HUES48 (cell line): ENCODE data around the gene CHRM2.
A peak's percentile ranks its signal among the peaks of the same experiment; 100 is the strongest.

Source experiments
- H3K27ac ChIP-seq: one replicate; pipeline ENCODE4 v1.7.0; 2013; ENCODE audit warnings: low read depth, low read length, inconsistent platforms
- H3K27me3 ChIP-seq: 2 replicates; pipeline ENCODE4 v1.6.1; 2013; ENCODE audit warnings: mild to moderate bottlenecking, low read length; ENCODE audit not compliant: control insufficient read depth, insufficient read depth
- H3K36me3 ChIP-seq: 2 replicates; pipeline ENCODE4 v1.6.1; 2013; ENCODE audit warnings: low read length; ENCODE audit not compliant: control insufficient read depth, insufficient read depth
- H3K4me1 ChIP-seq: 2 replicates; pipeline ENCODE4 v1.6.1; 2013; ENCODE audit warnings: mild to moderate bottlenecking, low read length; ENCODE audit not compliant: control insufficient read depth, insufficient read depth
- H3K4me3 ChIP-seq: 2 replicates; pipeline ENCODE4 v1.5.1; 2013; ENCODE audit warnings: mild to moderate bottlenecking, low read depth, low read length
- H3K9ac ChIP-seq: 2 replicates; pipeline ENCODE4 v1.6.1; 2013; ENCODE audit warnings: mild to moderate bottlenecking, low read depth, low read length, moderate library complexity
- H3K9me3 ChIP-seq: 2 replicates; pipeline ENCODE4 v1.6.1; 2013; ENCODE audit warnings: low read length; ENCODE audit not compliant: control insufficient read depth, insufficient read depth

Gene CHRM2

GRCh38 chr7:136869991-136870865 lies 1.8 kb downstream of the CHRM2 start:
- H3K9ac ChIP-seq, result no peak overlapping the region
- peaks cover 80% of the 10 kb centered on the region for H3K27me3 ChIP-seq
- peaks cover 31% of the 10 kb centered on the region for H3K4me1 ChIP-seq
- H3K4me3 ChIP-seq, result peak overlapping the region; percentile 60
- no peaks in the 10 kb centered on the region for H3K36me3 ChIP-seq
- no peaks in the 10 kb centered on the region for H3K9me3 ChIP-seq
- no peak overlapping the region for H3K27ac ChIP-seq

DNA sequence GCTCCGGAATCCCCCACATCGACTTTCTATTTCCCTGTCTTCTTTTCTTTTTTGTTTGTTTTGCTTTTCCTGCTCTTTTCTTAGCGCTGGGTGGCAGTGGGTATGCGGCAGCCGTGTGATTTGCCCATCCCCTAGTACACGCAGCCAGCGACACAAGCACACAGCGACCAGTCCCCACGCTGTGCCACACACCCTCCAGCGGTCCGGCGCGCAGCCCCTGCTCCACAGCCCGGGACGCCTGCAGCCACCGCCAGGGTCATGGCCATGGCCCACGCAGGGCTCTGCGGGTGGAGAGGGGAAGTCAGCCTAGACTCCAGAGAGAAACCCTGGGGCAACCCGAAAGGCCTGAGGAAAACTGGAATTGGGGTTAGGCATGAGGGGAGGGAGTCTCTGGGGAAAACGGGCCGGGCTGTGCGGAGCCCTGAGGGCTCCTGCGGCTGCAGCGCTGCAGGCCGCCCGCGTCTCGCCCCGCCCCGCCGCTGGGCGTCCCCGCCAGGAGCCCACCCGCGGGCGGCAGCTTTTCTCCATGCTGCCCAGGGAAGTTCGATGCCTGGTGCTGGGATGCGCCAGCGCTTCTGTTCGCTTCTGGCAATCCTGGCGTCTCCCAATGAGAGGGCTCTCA lies 2.5 kb downstream of the CHRM2 start:
- Histone ChIP-seq H3K27me3 (peaks cover 77% of the 10 kb centered on the region), H3K27ac (no peak overlapping the region), H3K9me3 (no peaks in the 10 kb centered on the region), H3K4me3 (peak overlapping the region; percentile 60), H3K36me3 (no peaks in the 10 kb centered on the region), H3K4me1 (peaks cover 31% of the 10 kb centered on the region), H3K9ac (no peak overlapping the region)

GRCh38 chr7:136874393-136875032 lies 6.1 kb downstream of the CHRM2 start:
- peaks cover 47% of the 10 kb centered on the region for H3K27me3 ChIP-seq
- no peak overlapping the region for H3K9ac ChIP-seq
- H3K4me1 ChIP-seq, result peaks cover 52% of the 10 kb centered on the region
- H3K4me3 ChIP-seq, result no peak overlapping the region
- H3K36me3 ChIP-seq, result no peaks in the 10 kb centered on the region
- H3K27ac ChIP-seq, result no peak overlapping the region
- no peaks in the 10 kb centered on the region for H3K9me3 ChIP-seq

DNA sequence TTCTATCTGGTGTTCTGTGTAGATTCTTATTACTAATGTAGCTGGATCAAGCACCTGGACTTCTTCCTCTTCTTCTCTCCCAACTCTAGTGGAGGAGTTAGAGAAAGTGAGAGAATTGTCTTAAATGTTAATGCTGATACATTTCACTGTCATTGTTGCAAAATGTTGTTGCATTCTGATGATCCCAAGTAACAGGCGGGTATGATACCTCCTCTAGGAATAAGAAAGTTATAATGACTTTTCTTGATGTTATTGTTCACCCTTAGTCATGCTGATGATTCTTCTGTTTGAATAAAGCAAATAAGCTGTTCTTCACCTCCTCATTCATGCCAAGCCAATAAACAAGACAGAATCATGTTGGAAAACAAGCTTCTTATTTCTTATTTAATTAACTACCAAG lies 9.1 kb downstream of the CHRM2 start:
- Histone ChIP-seq H3K36me3 (no peaks in the 10 kb centered on the region), H3K9me3 (no peaks in the 10 kb centered on the region), H3K27me3 (peaks cover 17% of the 10 kb centered on the region), H3K9ac (no peak overlapping the region), H3K27ac (no peak overlapping the region), H3K4me3 (no peak overlapping the region), H3K4me1 (peaks cover 45% of the 10 kb centered on the region)

GRCh38 chr7:136877990-136878389 lies 9.5 kb downstream of the CHRM2 start:
- H3K27ac ChIP-seq, result no peak overlapping the region
- no peaks in the 10 kb centered on the region for H3K9me3 ChIP-seq
- H3K4me3 ChIP-seq, result no peak overlapping the region

DNA sequence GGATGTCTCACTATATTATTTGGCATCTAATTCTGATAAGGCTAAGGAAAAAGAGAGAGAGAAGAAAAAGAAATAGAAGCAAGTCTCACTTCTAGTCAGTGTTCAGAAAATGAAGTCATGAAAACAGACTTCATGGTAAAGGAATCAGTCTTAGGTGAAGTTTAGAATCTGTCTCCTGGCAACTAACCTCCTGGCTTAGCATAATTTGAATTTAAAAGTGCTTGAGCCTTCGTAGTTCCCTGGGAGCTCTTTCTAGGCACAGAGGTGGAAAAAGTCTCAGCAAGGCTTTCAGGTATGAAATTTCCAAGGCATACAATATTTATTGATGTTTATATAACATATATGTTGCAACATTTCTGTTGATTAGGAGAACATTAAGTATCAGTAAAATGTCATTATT lies 10.4 kb downstream of the CHRM2 start:
- Histone ChIP-seq H3K27me3 (peaks cover 4% of the 10 kb centered on the region), H3K27ac (no peak overlapping the region), H3K9me3 (no peaks in the 10 kb centered on the region), H3K4me1 (peaks cover 42% of the 10 kb centered on the region), H3K36me3 (no peaks in the 10 kb centered on the region), H3K9ac (no peak overlapping the region), H3K4me3 (peak overlapping the region; percentile 14; the same call in 1 of the 2 replicates)

More at GRCh38 chr7:136877990-136878389, 9.5 kb downstream of the CHRM2 start:
- Histone ChIP-seq H3K9ac (no peak overlapping the region), H3K4me1 (peaks cover 45% of the 10 kb centered on the region), H3K36me3 (no peaks in the 10 kb centered on the region), H3K27me3 (peaks cover 13% of the 10 kb centered on the region)

DNA sequence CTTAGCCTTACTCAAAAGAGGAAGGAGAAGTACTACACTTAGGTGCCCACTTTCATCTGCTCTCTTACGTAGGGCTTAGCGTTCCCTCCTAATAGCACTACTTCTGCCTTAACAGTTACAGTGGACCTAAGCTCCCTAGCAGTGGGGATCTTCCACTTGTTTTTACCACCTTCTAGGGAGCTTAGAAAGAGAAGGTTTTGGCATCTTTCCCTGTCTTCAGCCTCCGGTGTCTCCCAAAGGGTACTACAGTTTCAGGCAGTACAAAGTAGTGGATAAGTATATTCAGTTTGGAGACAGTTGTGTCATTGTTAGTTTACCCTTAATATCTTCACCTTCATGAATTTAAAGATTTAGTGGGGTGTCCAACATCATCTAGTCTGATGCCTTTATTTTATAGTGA lies 14.6 kb downstream of the CHRM2 start:
- H3K27ac ChIP-seq, result no peak overlapping the region
- H3K4me1 ChIP-seq, result peaks cover 25% of the 10 kb centered on the region
- H3K4me3 ChIP-seq, result no peak overlapping the region
- H3K9me3 ChIP-seq, result no peaks in the 10 kb centered on the region
- no peaks in the 10 kb centered on the region for H3K27me3 ChIP-seq
- H3K36me3 ChIP-seq, result no peaks in the 10 kb centered on the region
- H3K9ac ChIP-seq, result no peak overlapping the region

GRCh38 chr7:136884492-136884891 lies 16.0 kb downstream of the CHRM2 start:
- Histone ChIP-seq H3K27me3 (no peaks in the 10 kb centered on the region), H3K27ac (no peak overlapping the region), H3K9ac (no peak overlapping the region), H3K4me3 (no peak overlapping the region), H3K9me3 (no peaks in the 10 kb centered on the region), H3K4me1 (peaks cover 11% of the 10 kb centered on the region), H3K36me3 (no peaks in the 10 kb centered on the region)

GRCh38 chr7:136887317-136887716 lies 18.9 kb downstream of the CHRM2 start:
- H3K27me3 ChIP-seq, result no peaks in the 10 kb centered on the region
- H3K9ac ChIP-seq, result no peak overlapping the region
- H3K4me1 ChIP-seq, result peaks cover 10% of the 10 kb centered on the region
- H3K9me3 ChIP-seq, result no peaks in the 10 kb centered on the region
- no peak overlapping the region for H3K4me3 ChIP-seq
- H3K36me3 ChIP-seq, result no peaks in the 10 kb centered on the region
- H3K27ac ChIP-seq, result no peak overlapping the region

DNA sequence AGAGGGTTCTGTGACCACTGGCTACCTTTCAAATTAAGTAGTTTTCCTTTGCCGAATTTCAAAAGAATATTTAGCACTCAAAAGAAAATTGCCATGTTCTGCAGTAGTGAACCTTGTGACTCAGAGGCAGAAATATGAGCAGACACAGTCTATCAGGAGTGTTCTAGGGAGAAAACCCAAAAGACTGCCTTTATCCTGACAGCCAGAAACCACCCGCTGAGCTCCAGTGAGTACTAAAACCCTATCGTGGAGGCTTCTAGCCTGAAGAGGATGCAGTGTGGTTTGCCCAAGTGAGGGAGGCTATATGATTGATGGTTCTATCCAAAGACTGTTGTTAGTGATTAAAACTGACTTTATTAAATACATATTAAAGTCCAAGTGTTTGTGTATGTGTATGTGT lies 21.9 kb downstream of the CHRM2 start:
- no peak overlapping the region for H3K9ac ChIP-seq
- no peaks in the 10 kb centered on the region for H3K36me3 ChIP-seq
- peaks cover 10% of the 10 kb centered on the region for H3K4me1 ChIP-seq
- H3K27ac ChIP-seq, result no peak overlapping the region
- no peaks in the 10 kb centered on the region for H3K27me3 ChIP-seq
- H3K4me3 ChIP-seq, result no peak overlapping the region
- H3K9me3 ChIP-seq, result no peaks in the 10 kb centered on the region

GRCh38 chr7:136891850-136892249 lies 23.4 kb downstream of the CHRM2 start:
- no peaks in the 10 kb centered on the region for H3K9me3 ChIP-seq
- H3K9ac ChIP-seq, result no peak overlapping the region
- no peak overlapping the region for H3K4me3 ChIP-seq
- H3K27ac ChIP-seq, result no peak overlapping the region
- peaks cover 10% of the 10 kb centered on the region for H3K4me1 ChIP-seq
- no peaks in the 10 kb centered on the region for H3K36me3 ChIP-seq
- no peaks in the 10 kb centered on the region for H3K27me3 ChIP-seq
